ENCODE results near the gene KCNA3.

The KCNA3 gene

GRCh38 chr1:110639724-110640386 lies 34.9 kb downstream of the KCNA3 start:
- TF ChIP-seq, protein P1, sequence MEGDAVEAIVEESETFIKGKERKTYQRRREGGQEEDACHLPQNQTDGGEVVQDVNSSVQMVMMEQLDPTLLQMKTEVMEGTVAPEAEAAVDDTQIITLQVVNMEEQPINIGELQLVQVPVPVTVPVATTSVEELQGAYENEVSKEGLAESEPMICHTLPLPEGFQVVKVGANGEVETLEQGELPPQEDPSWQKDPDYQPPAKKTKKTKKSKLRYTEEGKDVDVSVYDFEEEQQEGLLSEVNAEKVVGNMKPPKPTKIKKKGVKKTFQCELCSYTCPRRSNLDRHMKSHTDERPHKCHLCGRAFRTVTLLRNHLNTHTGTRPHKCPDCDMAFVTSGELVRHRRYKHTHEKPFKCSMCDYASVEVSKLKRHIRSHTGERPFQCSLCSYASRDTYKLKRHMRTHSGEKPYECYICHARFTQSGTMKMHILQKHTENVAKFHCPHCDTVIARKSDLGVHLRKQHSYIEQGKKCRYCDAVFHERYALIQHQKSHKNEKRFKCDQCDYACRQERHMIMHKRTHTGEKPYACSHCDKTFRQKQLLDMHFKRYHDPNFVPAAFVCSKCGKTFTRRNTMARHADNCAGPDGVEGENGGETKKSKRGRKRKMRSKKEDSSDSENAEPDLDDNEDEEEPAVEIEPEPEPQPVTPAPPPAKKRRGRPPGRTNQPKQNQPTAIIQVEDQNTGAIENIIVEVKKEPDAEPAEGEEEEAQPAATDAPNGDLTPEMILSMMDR (IDR thresholded peaks at IDR 0.05; ENCODE audit: low read depth, low read length): no peak
- no peak overlapping the region for H3K4me3 ChIP-seq (ENCODE audit: low read depth, low read length)

GRCh38 chr1:110638556-110638955 lies 36.2 kb downstream of the KCNA3 start:
- no peak overlapping the region for H3K4me3 ChIP-seq (ENCODE audit: low read depth, low read length)
- TF ChIP-seq, protein P1 (IDR thresholded peaks at IDR 0.05; ENCODE audit: low read depth, low read length): no peak

GRCh38 chr1:110638058-110638457 lies 36.7 kb downstream of the KCNA3 start:
- H3K4me3 ChIP-seq (ENCODE audit: low read depth, low read length): no peak overlapping the region
- TF ChIP-seq, protein P1 (IDR thresholded peaks at IDR 0.05; ENCODE audit: low read depth, low read length): no peak

GRCh38 chr1:110637475-110637874 lies 37.3 kb downstream of the KCNA3 start:
- TF ChIP-seq, protein P1 (IDR thresholded peaks at IDR 0.05; ENCODE audit: low read depth, low read length): no peak
- no peak overlapping the region for H3K4me3 ChIP-seq (ENCODE audit: low read depth, low read length)

DNA sequence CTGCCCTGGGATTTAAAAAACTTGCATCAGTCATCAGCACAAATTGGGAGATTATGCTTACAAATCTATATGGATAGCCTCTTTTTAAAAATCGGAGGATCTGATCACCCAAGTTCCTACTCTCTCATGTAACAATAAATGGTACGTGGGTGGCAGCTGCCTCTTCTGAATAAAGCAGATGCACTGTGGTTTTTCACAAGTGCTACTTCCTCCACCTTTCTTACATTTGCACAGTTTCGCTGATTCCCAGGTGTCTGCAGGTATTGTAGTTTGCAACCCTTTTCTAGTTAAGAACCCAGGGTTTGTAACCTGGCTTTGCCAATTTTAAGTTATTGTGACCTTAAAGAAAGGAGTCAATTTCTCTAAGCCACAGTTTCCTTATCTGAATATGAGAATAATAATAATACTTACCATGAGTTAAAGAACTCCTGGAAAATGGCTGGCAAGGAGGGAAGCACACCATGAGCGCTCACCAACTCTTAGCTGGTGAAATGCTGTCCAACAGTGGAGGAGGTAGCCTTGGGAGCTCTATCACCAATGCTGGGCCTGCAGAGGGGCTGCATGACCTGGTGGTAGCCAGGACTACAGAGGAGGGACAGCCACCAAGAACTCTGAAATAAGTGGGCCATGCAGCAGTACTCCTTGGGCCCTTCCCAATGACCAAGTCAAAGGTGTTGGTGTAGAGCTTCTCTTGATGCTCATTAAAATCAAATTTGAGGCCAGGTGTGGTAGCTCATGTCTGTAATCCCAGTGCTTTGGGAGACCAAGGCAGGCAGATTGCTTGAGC lies 38.4 kb downstream of the KCNA3 start:
- no peak overlapping the region for H3K4me3 ChIP-seq (ENCODE audit: low read depth, low read length)
- TF ChIP-seq, protein P1 (IDR thresholded peaks at IDR 0.05; ENCODE audit: low read depth, low read length): no peak

GRCh38 chr1:110635434-110635833 lies 39.3 kb downstream of the KCNA3 start:
- H3K4me3 ChIP-seq (ENCODE audit: low read depth, low read length): no peak overlapping the region
- TF ChIP-seq, protein P1 (IDR thresholded peaks at IDR 0.05; ENCODE audit: low read depth, low read length): no peak

Data from WI38 (cell line).